AG04449 (cell line): ENCODE results near the gene CAPN5.
"Not testable (repeated sequence)": the region's sequence is repeated elsewhere in the genome, so short reads cannot be mapped to it uniquely, and the experiment has no call there.

Experiments
- CTCF ChIA-PET: fragments of 350-600 bp; formaldehyde crosslinking; extraction: SDS; loops from one replicate; lab custom pipeline; 2021; ENCODE audit warnings: antibody characterized with exemption; lab: Yijun Ruan, JAX
- POLR2A ChIA-PET: fragments of 400-600, 350-600 bp; formaldehyde crosslinking; extraction: SDS; loops from one replicate; lab custom pipeline; 2020; ENCODE audit warnings: antibody characterized with exemption, inconsistent platforms; lab: Yijun Ruan, JAX
- DNase-seq: peaks from one replicate; pipeline ENCODE4 v3.0.0-alpha.2; 2010; ENCODE audit warnings: low read depth, low spot score
- H3K4me3 ChIP-seq: 2 replicates; pipeline ENCODE4 v1.5.1; 2011; ENCODE audit warnings: low read depth, mild to moderate bottlenecking, control low read depth, low read length
- TF ChIP-seq, protein P1 (sequence below): IDR thresholded peaks from one replicate; pipeline ENCODE4 v1.5.1; 2011; ENCODE audit warnings: mild to moderate bottlenecking, moderate library complexity, low read length, control low read depth, inconsistent platforms; ENCODE audit not compliant: insufficient read depth; ENCODE audit errors: missing control alignments

The CAPN5 gene

GRCh38 chr11:77044886-77045285, 21.9 kb upstream of the CAPN5 start:
- TF ChIP-seq, protein P1, sequence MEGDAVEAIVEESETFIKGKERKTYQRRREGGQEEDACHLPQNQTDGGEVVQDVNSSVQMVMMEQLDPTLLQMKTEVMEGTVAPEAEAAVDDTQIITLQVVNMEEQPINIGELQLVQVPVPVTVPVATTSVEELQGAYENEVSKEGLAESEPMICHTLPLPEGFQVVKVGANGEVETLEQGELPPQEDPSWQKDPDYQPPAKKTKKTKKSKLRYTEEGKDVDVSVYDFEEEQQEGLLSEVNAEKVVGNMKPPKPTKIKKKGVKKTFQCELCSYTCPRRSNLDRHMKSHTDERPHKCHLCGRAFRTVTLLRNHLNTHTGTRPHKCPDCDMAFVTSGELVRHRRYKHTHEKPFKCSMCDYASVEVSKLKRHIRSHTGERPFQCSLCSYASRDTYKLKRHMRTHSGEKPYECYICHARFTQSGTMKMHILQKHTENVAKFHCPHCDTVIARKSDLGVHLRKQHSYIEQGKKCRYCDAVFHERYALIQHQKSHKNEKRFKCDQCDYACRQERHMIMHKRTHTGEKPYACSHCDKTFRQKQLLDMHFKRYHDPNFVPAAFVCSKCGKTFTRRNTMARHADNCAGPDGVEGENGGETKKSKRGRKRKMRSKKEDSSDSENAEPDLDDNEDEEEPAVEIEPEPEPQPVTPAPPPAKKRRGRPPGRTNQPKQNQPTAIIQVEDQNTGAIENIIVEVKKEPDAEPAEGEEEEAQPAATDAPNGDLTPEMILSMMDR, result no peak
- ChIA-PET POLR2A (no interaction called here), CTCF (interaction anchor here (0.9 to 2.5 kb wide), 21 partner anchors 9 to 311 kb away, joined by 3 to 62 read pairs (median 6); partner anchors contain the start of gene B3GNT6)
- no peak for DNase-seq
- no peak overlapping the region for H3K4me3 ChIP-seq

DNA sequence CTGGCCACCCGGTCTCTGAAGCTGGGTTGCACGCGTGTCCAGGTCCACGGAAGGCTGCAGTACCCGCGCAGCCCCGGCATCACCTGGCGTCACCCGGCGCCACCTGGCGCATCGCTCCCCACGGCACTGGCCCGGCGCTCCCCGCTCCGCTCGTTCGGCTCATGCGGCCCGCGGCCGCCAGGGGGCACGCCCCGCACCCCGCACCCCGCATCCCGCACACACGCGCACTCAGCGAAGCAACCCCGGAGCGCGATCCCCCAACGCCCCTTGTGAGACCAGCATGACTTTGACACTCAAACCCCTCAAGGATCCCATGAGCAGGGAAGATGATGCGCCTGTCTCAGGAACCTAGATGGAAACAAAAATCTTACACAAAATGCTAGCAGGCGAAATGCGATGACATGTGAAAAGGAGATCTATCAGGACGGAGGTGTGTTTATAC, 20.7 kb upstream of the CAPN5 start:
- CTCF ChIA-PET, result interaction anchor here (0.5 to 2.5 kb wide), 21 partner anchors 8 to 556 kb away, joined by 3 to 62 read pairs (median 6); partner anchors contain the start of gene B3GNT6
- TF ChIP-seq, protein P1, result peak; percentile 69
- no peak for DNase-seq
- peak overlapping the region; percentile 37 for H3K4me3 ChIP-seq
- POLR2A ChIA-PET, result no interaction called here

DNA sequence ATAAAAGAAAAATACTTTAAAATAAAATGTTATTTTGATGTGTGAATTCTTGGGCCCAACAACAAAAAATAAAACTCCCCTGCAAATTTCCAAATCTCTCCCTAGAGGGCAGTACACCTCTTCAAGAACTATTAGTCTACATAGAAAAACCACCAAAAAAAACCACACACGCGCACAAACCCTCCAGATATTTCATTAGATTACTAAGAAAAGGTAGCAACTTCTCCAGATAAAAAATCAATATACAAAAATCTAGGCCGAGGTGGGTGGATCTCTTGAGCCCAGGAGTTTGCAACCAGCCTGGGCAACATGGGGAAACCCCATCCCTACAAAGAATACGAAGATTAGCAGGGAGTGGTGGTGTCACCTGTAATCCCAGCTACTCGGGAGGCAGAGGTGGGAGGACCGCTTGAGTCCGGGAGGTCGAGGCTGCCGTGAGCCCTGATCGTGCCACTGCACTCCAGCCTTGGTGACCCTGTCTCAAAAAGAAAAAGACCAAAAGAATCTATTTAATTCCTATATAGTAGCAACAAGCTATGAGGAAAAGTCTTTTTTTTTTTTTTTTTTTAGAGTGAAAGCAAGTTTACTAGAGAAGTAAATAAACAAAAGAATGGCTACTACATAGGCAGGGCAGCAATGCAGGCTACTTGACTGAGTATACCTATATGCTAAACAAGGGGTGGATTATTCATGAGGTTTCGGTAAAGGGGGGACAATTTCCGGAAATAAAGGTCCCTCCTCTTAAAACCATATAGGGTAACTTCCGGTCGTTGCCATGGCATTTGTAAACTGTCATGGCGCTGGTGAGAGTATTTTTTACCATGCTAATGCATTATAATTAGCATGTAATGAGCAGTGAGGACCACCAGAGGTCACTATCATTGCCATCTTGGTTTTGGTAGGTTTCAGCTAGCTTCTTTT, 19.5 kb upstream of the CAPN5 start:
- DNase-seq, result peak; percentile 65
- ChIA-PET CTCF (interaction anchor here (0.6 to 10.7 kb wide), 43 partner anchors 11 to 960 kb away, joined by 3 to 320 read pairs (median 5); partner anchors contain the start of genes B3GNT6, CAPN5, MYO7A and OMP), POLR2A (interaction anchor here (0.6 to 1.4 kb wide), 4 partner anchors 16 to 80 kb away, joined by 3 to 10 read pairs (median 5); partner anchors contain the start of gene CAPN5)

DNA sequence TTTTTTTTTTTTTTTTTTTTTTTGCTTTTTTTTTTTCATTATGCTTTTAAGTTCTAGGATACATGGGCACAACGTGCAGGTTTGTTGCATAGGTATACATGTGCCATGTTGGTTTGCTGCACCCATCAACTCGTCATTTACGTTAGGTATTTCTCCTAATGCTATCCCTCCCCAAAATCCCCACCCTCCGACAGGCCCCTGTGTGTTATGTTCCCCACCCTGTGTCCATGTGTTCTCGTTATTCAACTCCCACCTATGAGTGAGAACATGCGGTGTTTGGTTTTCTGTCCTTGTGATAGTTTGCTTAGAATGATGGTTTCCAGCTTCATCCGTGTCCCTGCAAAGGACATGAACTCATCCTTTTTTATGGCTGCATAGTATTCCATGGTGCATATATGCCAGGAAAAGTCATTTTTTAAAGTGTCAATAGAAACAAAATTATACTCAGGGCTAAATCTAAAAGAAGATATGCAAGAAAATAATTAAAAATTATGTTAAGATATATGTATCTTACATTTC, 18.8 kb upstream of the CAPN5 start:
- not testable (repeated sequence) for H3K4me3 ChIP-seq, DNase-seq
- POLR2A ChIA-PET, result interaction anchor here (0.6 to 1.4 kb wide), 4 partner anchors 15 to 79 kb away, joined by 3 to 10 read pairs (median 5); partner anchors contain the start of gene CAPN5
- CTCF ChIA-PET, result interaction anchor here (0.6 to 10.7 kb wide), 43 partner anchors 10 to 959 kb away, joined by 3 to 320 read pairs (median 5); partner anchors contain the start of genes B3GNT6, CAPN5, MYO7A and OMP

More for the DNA sequence above, 19.5 kb upstream of the CAPN5 start:
- TF ChIP-seq, protein P1, result peak; percentile 48
- H3K4me3 ChIP-seq, result peak overlapping the region; percentile 52

DNA sequence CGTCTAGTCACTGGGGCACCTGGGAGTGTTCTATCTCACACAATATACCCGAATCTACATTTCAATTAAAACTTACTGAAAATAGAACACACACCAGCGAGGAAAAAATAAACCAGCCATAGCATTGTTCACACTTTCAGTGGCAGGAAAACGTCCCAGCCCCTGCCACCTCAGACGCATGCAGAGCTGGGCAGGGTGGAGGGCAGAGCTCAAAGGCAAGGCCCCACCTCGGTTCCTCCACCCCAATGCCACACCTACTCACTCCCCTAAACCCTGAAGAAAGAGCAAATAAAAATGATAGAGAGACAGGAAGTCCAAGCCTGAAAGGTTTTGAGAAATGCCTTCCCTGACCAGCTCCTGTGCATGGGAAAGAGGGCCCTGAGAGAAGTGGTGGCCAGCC, 17.7 kb upstream of the CAPN5 start:
- TF ChIP-seq, protein P1, result no peak
- POLR2A ChIA-PET, result no interaction called here
- no peak for DNase-seq
- CTCF ChIA-PET, result interaction anchor here (0.8 to 10.7 kb wide), 17 partner anchors 9 to 500 kb away, joined by 3 to 320 read pairs (median 17); partner anchors contain the start of genes B3GNT6 and MYO7A
- no peak overlapping the region for H3K4me3 ChIP-seq

- H3K4me3 ChIP-seq, result no peak overlapping the region
- no peak for DNase-seq
- CTCF ChIA-PET, result interaction anchor here (1.0 to 10.7 kb wide), 7 partner anchors 9 to 63 kb away, joined by 3 to 320 read pairs (median 3); no protein-coding TSS in a partner anchor
- TF ChIP-seq, protein P1, result no peak
- POLR2A ChIA-PET, result no interaction called here
These were observed 15.3 kb upstream of the CAPN5 start for GRCh38 chr11:77051511-77051910.
